ENCODE results near the gene MED13. TPM values are rescaled to one million over a fixed set of nuclear protein-coding genes. Genes with fewer than 3 reads are reported as not detected.

MED13 gene
- total RNA-seq, 4 donors from 2014 or later = 24.3 to 69.0 (median 51.0) TPM

- Histone ChIP-seq H3K27ac (no peak overlapping the region), H3K9me3 (no peaks in the 10 kb centered on the region), H3K4me3 (no peak overlapping the region), H3K4me1 (peaks cover 0 to 19% (median 10%) of the 10 kb centered on the region in 3 donors), H3K27me3 (no peaks in the 10 kb centered on the region), H3K36me3 (no peaks in the 10 kb centered on the region)
- DNase-seq = no peak
- WGBS, 2 donors = 88 to 91% methylated on average over 7 of the region's 7 CpGs
- TF ChIP-seq POLR2A (IDR thresholded peaks at IDR 0.05) (no peak), CTCF (IDR thresholded peaks at IDR 0.05) (no peak)
- intact Hi-C loops (cut with DNase I) = no loop called here
Measured at GRCh38 chr17:62090021-62090824, 25.1 kb upstream of the MED13 start.

- no peak for TF ChIP-seq POLR2A (IDR thresholded peaks at IDR 0.05)
- 82 to 93% methylated on average over 3 of the region's 3 CpGs for WGBS, 2 donors
- Histone ChIP-seq H3K9me3 (no peaks in the 10 kb centered on the region), H3K36me3 (no peaks in the 10 kb centered on the region), H3K4me1 (peaks cover 0 to 15% (median 10%) of the 10 kb centered on the region in 3 donors), H3K27ac (no peak overlapping the region), H3K4me3 (no peak overlapping the region), H3K27me3 (no peaks in the 10 kb centered on the region)
- DNase-seq = no peak
- intact Hi-C loops (cut with DNase I) = no loop called here
Measured at GRCh38 chr17:62089334-62089733, 24.3 kb upstream of the MED13 start.

- no peak for DNase-seq
- Histone ChIP-seq H3K9me3 (no peaks in the 10 kb centered on the region), H3K36me3 (no peaks in the 10 kb centered on the region), H3K4me1 (no peaks in the 10 kb centered on the region), H3K27ac (no peak overlapping the region), H3K4me3 (no peak overlapping the region), H3K27me3 (no peaks in the 10 kb centered on the region)
- intact Hi-C loops (cut with DNase I) = no loop called here
- 86 to 96% methylated on average over 2 of the region's 2 CpGs for WGBS, 2 donors
- TF ChIP-seq POLR2A (IDR thresholded peaks at IDR 0.05) = no peak
- TF ChIP-seq CTCF (IDR thresholded peaks at IDR 0.05) = no peak
Measured at GRCh38 chr17:62086737-62087136, 21.7 kb upstream of the MED13 start.

GRCh38 chr17:62085511-62086408 is 20.7 kb upstream of the MED13 start:
- intact Hi-C loops (cut with DNase I) = no loop called here
- no peak for TF ChIP-seq POLR2A (IDR thresholded peaks at IDR 0.05)
- TF ChIP-seq CTCF (IDR thresholded peaks at IDR 0.05) = no peak
- Histone ChIP-seq H3K36me3 (no peaks in the 10 kb centered on the region), H3K4me3 (no peak overlapping the region), H3K9me3 (no peaks in the 10 kb centered on the region), H3K4me1 (no peaks in the 10 kb centered on the region), H3K27me3 (no peaks in the 10 kb centered on the region), H3K27ac (no peak overlapping the region)
- DNase-seq = no peak
- WGBS, 2 donors = 53 to 71% methylated on average over 7 of the region's 7 CpGs

- Histone ChIP-seq H3K4me3 (no peak overlapping the region), H3K36me3 (no peaks in the 10 kb centered on the region), H3K27me3 (peaks cover 0 to 3% (median 0%) of the 10 kb centered on the region in 4 donors), H3K9me3 (no peaks in the 10 kb centered on the region), H3K4me1 (no peaks in the 10 kb centered on the region), H3K27ac (no peak overlapping the region)
- 53 to 71% methylated on average over 3 of the region's 3 CpGs for WGBS, 2 donors
- intact Hi-C loops (cut with DNase I) = no loop called here
- TF ChIP-seq POLR2A (IDR thresholded peaks at IDR 0.05) (no peak), CTCF (IDR thresholded peaks at IDR 0.05) (no peak)
- no peak for DNase-seq
Measured at GRCh38 chr17:62084585-62084984, 19.5 kb upstream of the MED13 start.

Data from esophagus squamous epithelium (tissue), 5 donors.